ENCODE data around the gene ABCA7. TPM values are rescaled to one million over a fixed set of nuclear protein-coding genes. Genes with fewer than 3 reads are reported as not detected.

ABCA7 gene
- total RNA-seq, 1 donor from 2014 or later = 16.7 TPM

- Mint-ChIP-seq H3K4me3 (ENCODE audit: unreplicated experiment) (no peak overlapping the region), H3K4me1 (ENCODE audit: unreplicated experiment) (peaks cover 13% of the 10 kb centered on the region), H3K9me3 (ENCODE audit: unreplicated experiment) (no peaks in the 10 kb centered on the region), H3K27me3 (ENCODE audit: unreplicated experiment) (no peaks in the 10 kb centered on the region), H3K36me3 (ENCODE audit: unreplicated experiment) (no peaks in the 10 kb centered on the region), H3K27ac (ENCODE audit: unreplicated experiment) (no peak overlapping the region)
- no peak for TF ChIP-seq CTCF (IDR thresholded peaks at IDR 0.05)
- no peak for DNase-seq (ENCODE audit: extremely low spot score, unreplicated experiment)
These were observed 23.4 kb downstream of the ABCA7 start for GRCh38 chr19:1063030-1063908.

DNA sequence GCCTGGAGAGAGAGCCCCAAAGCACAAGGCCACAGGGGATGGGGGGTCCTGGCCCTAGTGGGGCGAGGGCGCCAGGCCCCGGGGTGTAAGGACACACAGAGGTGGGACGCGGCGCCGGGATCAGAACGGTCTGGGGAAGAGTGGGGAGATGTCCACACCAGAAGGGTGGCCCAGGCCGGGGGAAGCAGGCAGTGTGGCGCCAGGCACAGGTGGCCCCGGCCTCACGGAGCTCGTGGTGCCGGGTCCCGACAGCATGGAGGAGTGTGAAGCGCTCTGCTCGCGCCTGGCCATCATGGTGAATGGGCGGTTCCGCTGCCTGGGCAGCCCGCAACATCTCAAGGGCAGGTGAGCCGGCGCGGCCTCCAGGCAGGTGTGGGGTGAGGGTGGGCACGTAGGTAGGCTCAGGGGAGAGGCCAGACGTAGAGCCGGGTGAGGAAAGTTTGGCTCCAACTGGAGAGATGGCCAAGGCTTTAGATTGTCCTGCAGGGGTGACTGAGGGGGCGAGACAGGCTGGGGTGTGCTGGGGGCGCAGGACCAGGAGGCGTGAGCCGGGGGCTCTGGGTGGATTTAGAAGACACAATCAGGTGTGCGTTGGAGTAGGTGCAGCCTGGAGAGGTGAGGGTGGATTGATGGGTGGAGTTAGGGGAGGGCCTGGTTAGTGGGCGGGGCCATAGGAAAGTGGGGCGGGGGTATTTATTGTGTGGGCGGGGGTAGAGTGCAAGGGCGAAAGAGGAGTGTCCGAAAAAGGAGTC is 24.2 kb downstream of the ABCA7 start:
- no peak overlapping the region for H3K27ac Mint-ChIP-seq (ENCODE audit: unreplicated experiment)
- no peak for TF ChIP-seq CTCF (IDR thresholded peaks at IDR 0.05)
- DNase-seq (ENCODE audit: extremely low spot score, unreplicated experiment) = no peak
- no peaks in the 10 kb centered on the region for H3K9me3 Mint-ChIP-seq (ENCODE audit: unreplicated experiment)
- H3K27me3 Mint-ChIP-seq (ENCODE audit: unreplicated experiment) = peaks cover 5% of the 10 kb centered on the region
- H3K4me3 Mint-ChIP-seq (ENCODE audit: unreplicated experiment) = no peak overlapping the region
- peaks cover 17% of the 10 kb centered on the region for H3K4me1 Mint-ChIP-seq (ENCODE audit: unreplicated experiment)
- no peaks in the 10 kb centered on the region for H3K36me3 Mint-ChIP-seq (ENCODE audit: unreplicated experiment)

DNA sequence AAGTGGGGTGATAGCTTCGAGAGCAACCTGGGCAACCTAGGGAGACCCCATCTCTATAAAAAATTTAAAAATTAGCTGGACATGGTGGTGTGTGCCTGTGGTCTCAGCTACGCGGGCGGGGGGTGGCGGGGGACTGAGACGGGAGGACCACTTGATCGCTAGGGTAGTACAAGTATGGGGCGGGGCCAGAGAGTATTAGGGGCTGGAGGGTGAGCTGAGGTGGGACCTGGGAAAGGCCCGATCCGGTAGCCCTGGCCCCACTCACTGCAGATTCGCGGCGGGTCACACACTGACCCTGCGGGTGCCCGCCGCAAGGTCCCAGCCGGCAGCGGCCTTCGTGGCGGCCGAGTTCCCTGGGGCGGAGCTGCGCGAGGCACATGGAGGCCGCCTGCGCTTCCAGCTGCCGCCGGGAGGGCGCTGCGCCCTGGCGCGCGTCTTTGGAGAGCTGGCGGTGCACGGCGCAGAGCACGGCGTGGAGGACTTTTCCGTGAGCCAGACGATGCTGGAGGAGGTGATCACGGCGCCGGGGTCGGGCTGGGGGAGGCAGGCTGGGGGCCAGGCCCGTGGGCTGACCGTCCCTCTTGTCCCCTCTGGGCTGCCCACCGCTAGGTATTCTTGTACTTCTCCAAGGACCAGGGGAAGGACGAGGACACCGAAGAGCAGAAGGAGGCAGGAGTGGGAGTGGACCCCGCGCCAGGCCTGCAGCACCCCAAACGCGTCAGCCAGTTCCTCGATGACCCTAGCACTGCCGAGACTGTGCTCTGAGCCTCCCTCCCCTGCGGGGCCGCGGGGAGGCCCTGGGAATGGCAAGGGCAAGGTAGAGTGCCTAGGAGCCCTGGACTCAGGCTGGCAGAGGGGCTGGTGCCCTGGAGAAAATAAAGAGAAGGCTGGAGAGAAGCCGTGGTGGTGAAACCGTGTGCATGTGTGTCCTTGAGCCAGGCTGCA is 25.0 kb downstream of the ABCA7 start:
- peak; percentile 71 for TF ChIP-seq CTCF (IDR thresholded peaks at IDR 0.05)
- Mint-ChIP-seq H3K27ac (ENCODE audit: unreplicated experiment) (no peak overlapping the region), H3K9me3 (ENCODE audit: unreplicated experiment) (no peaks in the 10 kb centered on the region), H3K4me1 (ENCODE audit: unreplicated experiment) (peaks cover 18% of the 10 kb centered on the region), H3K27me3 (ENCODE audit: unreplicated experiment) (peaks cover 5% of the 10 kb centered on the region), H3K36me3 (ENCODE audit: unreplicated experiment) (no peaks in the 10 kb centered on the region), H3K4me3 (ENCODE audit: unreplicated experiment) (peak overlapping the region; percentile 10)
- no peak for DNase-seq (ENCODE audit: extremely low spot score, unreplicated experiment)

DNA sequence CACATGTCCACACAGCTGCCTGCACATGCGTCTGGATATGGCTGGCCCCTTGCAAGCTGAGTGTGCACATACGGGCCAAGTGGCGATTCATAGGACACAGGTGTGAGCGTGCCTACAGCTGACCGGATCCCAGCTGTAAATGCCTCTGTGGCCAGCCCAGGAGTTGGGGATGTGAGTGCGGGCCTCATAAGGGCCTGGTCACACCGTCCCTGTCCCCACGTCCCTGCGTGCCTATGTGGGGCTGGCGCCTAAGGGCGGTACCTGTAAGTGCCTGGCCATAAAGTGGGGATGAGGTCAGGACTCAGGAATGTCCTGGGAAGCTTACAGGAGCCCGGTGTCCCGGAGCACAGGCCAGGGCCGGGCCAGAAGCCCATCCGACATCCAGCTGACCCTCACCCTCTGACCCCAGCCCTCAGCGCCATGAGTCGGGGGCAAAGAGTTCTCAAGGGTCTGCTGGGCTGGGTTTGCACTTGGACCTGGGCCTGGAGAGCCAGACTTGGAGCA is 25.8 kb downstream of the ABCA7 start:
- H3K4me1 Mint-ChIP-seq (ENCODE audit: unreplicated experiment) = peaks cover 18% of the 10 kb centered on the region
- H3K4me3 Mint-ChIP-seq (ENCODE audit: unreplicated experiment) = no peak overlapping the region
- no peaks in the 10 kb centered on the region for H3K36me3 Mint-ChIP-seq (ENCODE audit: unreplicated experiment)
- no peak overlapping the region for H3K27ac Mint-ChIP-seq (ENCODE audit: unreplicated experiment)
- no peak for DNase-seq (ENCODE audit: extremely low spot score, unreplicated experiment)
- peaks cover 5% of the 10 kb centered on the region for H3K27me3 Mint-ChIP-seq (ENCODE audit: unreplicated experiment)
- no peaks in the 10 kb centered on the region for H3K9me3 Mint-ChIP-seq (ENCODE audit: unreplicated experiment)
- no peak for TF ChIP-seq CTCF (IDR thresholded peaks at IDR 0.05)
